ENCODE data around the gene CACHD1.

CACHD1 gene

DNA sequence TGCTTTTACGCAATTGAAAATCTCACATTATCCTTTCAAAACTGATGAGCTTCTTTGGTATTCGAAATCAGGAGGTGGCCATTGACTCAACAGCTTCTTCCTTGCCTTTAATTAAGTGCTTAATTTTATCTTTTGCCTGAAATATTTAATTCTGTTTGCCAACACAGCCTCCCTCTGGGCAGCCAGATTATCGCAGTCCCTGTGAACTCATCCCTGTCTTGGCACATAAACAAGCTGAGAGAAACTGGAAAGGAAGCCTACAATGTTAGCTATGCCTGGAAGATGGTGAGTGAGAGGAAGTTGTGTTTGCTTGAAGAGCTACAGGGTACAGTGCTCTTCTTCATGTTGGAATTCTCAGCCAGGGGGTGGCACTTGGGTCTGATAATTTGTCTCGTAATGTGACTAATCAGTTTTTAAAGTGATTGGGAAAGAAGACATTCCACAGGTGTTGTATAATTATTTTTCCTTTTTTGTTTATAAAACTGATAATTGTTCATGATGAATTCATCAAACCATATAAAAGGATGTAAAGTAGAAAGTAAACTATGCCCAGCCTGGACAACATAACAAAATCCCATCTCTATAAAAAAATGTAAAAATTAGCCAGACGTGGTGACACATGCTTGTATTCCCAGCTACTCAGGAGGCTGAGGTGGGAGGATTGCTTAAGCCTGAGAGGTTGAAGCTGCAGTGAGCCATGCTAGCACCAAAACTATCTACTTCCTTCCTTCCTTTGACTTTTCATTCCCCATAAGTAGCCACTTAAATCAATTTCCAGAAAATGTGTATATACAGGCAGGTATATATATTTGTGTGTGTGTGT, 184.8 kb downstream of the CACHD1 start:
- no peak overlapping the region for H4K91ac ChIP-seq (ENCODE audit: low read depth, low read length)
- WGBS (ENCODE audit: extremely low coverage, insufficient coverage, insufficient read length) = no CpG with 5 or more reads among the region's 5 CpGs
- no peaks in the 10 kb centered on the region for H3K79me1 ChIP-seq (ENCODE audit: low read length)
- H2AK5ac ChIP-seq (ENCODE audit: low read length) = no peak overlapping the region
- no peak overlapping the region for H4K12ac ChIP-seq (ENCODE audit: low read depth, low read length)
- H3K23ac ChIP-seq (ENCODE audit: low read length) = no peak overlapping the region
- no peak overlapping the region for H3K14ac ChIP-seq (ENCODE audit: low read length)
- H3K79me2 ChIP-seq (ENCODE audit: control insufficient read depth, insufficient read depth, low read length, poor library complexity) = no peaks in the 10 kb centered on the region
- no peak for DNase-seq
- no peak overlapping the region for H2BK120ac ChIP-seq (ENCODE audit: insufficient read depth, low read length, poor library complexity)
- no peak overlapping the region for H2BK12ac ChIP-seq (ENCODE audit: low read length)
- H3K9me3 ChIP-seq (ENCODE audit: insufficient read depth, low read depth, low read length) = no peaks in the 10 kb centered on the region
- no peaks in the 10 kb centered on the region for H3K27me3 ChIP-seq (ENCODE audit: insufficient read depth, low read length)
- no peak overlapping the region for H3K4me2 ChIP-seq (ENCODE audit: low read length)
- H3K18ac ChIP-seq (ENCODE audit: low read length) = no peak overlapping the region
- H3K9ac ChIP-seq (ENCODE audit: low read length) = no peak overlapping the region
- no peak overlapping the region for H3K27ac ChIP-seq (ENCODE audit: low read depth, low read length)
- H2BK5ac ChIP-seq (ENCODE audit: low read depth, low read length, poor library complexity) = no peak overlapping the region
- H3K4ac ChIP-seq (ENCODE audit: low read depth, low read length) = no peak overlapping the region
- no peaks in the 10 kb centered on the region for H3K4me1 ChIP-seq (ENCODE audit: control insufficient read depth in 1 of 2, insufficient read depth in 2 of 2, low read length in 2 of 2)
- H3K4me3 ChIP-seq (ENCODE audit: low read depth, low read length) = no peak overlapping the region
- no peak overlapping the region for H2AFZ ChIP-seq (ENCODE audit: insufficient read depth, low read length, poor library complexity)
- no peaks in the 10 kb centered on the region for H3K36me3 ChIP-seq (ENCODE audit: control insufficient read depth in 1 of 2, insufficient read depth in 2 of 2, low read length in 2 of 2)
- H4K8ac ChIP-seq (ENCODE audit: low read depth, low read length) = no peak overlapping the region

DNA sequence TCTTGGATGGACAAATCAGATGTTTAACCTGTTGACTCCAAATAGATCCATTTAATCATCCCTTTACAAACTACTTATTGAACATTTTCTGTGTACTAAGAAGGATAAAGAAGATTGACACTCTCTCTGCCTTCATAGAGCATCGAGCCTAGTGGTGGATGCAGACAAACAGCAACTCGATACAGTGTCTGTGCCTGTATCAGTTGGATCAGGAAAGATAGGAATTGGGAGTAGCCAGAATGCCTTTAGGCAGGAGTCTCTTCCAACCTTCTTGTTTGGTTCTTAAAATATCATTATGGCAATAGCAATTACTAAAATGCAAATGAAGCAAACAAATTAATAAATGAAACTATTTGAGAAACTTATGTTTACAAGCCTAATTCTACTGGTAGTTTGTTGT, 185.9 kb downstream of the CACHD1 start:
- no peaks in the 10 kb centered on the region for H3K36me3 ChIP-seq (ENCODE audit: control insufficient read depth in 1 of 2, insufficient read depth in 2 of 2, low read length in 2 of 2)
- H3K9ac ChIP-seq (ENCODE audit: low read length) = no peak overlapping the region
- no peak overlapping the region for H4K8ac ChIP-seq (ENCODE audit: low read depth, low read length)
- no peaks in the 10 kb centered on the region for H3K27me3 ChIP-seq (ENCODE audit: insufficient read depth, low read length)
- no peaks in the 10 kb centered on the region for H3K9me3 ChIP-seq (ENCODE audit: insufficient read depth, low read depth, low read length)
- no peak overlapping the region for H2BK120ac ChIP-seq (ENCODE audit: insufficient read depth, low read length, poor library complexity)
- no peak overlapping the region for H2BK5ac ChIP-seq (ENCODE audit: low read depth, low read length, poor library complexity)
- no peaks in the 10 kb centered on the region for H3K4me1 ChIP-seq (ENCODE audit: control insufficient read depth in 1 of 2, insufficient read depth in 2 of 2, low read length in 2 of 2)
- H3K27ac ChIP-seq (ENCODE audit: low read depth, low read length) = no peak overlapping the region
- H2AFZ ChIP-seq (ENCODE audit: insufficient read depth, low read length, poor library complexity) = no peak overlapping the region
- H3K23ac ChIP-seq (ENCODE audit: low read length) = no peak overlapping the region
- H3K18ac ChIP-seq (ENCODE audit: low read length) = no peak overlapping the region
- H3K4me3 ChIP-seq (ENCODE audit: low read depth, low read length) = no peak overlapping the region
- no peak for DNase-seq
- H3K4me2 ChIP-seq (ENCODE audit: low read length) = no peak overlapping the region
- no peak overlapping the region for H3K14ac ChIP-seq (ENCODE audit: low read length)
- H4K91ac ChIP-seq (ENCODE audit: low read depth, low read length) = no peak overlapping the region
- H3K4ac ChIP-seq (ENCODE audit: low read depth, low read length) = no peak overlapping the region
- no peak overlapping the region for H4K12ac ChIP-seq (ENCODE audit: low read depth, low read length)
- H2BK12ac ChIP-seq (ENCODE audit: low read length) = no peak overlapping the region
- H2AK5ac ChIP-seq (ENCODE audit: low read length) = no peak overlapping the region
- H3K79me2 ChIP-seq (ENCODE audit: control insufficient read depth, insufficient read depth, low read length, poor library complexity) = no peaks in the 10 kb centered on the region
- H3K79me1 ChIP-seq (ENCODE audit: low read length) = no peaks in the 10 kb centered on the region
- WGBS (ENCODE audit: extremely low coverage, insufficient coverage, insufficient read length) = no CpG with 5 or more reads among the region's 2 CpGs

DNA sequence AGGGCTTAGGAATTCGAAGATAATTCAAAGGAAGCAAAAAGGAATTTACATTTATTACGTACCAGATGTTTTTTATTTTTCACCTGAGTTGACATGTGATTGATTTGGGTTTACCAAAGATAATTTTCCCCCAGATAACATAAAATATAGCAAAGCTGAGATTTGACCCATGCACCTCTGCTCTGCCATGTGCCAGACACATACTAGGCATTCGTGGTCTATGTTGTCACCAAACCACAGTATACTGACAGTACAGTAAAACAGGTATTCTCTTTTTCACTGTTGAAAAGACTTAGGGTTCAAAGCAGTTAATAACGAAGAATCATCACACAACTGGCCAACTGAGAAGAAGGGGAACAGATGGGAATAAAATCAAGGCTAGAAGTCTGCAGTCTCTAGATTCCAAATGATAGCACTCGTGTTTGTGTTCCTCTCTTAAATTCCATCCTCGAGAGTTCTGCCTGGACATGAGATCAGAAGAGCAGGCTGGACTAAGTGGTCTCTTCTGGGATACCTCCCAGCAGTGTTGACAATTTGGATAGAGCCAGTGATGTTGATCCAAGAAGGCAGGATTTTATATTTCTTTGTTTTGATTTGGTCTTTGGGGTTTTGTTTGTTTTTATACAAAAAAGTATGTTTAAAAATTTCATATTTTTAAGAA, 189.7 kb downstream of the CACHD1 start:
- Histone ChIP-seq H3K9me3 (ENCODE audit: insufficient read depth, low read depth, low read length) (no peaks in the 10 kb centered on the region), H3K79me1 (ENCODE audit: low read length) (no peaks in the 10 kb centered on the region), H3K23ac (ENCODE audit: low read length) (no peak overlapping the region), H3K79me2 (ENCODE audit: control insufficient read depth, insufficient read depth, low read length, poor library complexity) (no peaks in the 10 kb centered on the region), H3K36me3 (ENCODE audit: control insufficient read depth in 1 of 2, insufficient read depth in 2 of 2, low read length in 2 of 2) (no peaks in the 10 kb centered on the region), H3K18ac (ENCODE audit: low read length) (no peak overlapping the region), H3K14ac (ENCODE audit: low read length) (no peak overlapping the region), H3K9ac (ENCODE audit: low read length) (no peak overlapping the region), H4K12ac (ENCODE audit: low read depth, low read length) (no peak overlapping the region), H2BK120ac (ENCODE audit: insufficient read depth, low read length, poor library complexity) (no peak overlapping the region), H3K27me3 (ENCODE audit: insufficient read depth, low read length) (no peaks in the 10 kb centered on the region), H4K91ac (ENCODE audit: low read depth, low read length) (no peak overlapping the region), H3K4me3 (ENCODE audit: low read depth, low read length) (no peak overlapping the region), H3K4ac (ENCODE audit: low read depth, low read length) (no peak overlapping the region), H2BK5ac (ENCODE audit: low read depth, low read length, poor library complexity) (no peak overlapping the region), H2AFZ (ENCODE audit: insufficient read depth, low read length, poor library complexity) (no peak overlapping the region), H3K4me1 (ENCODE audit: control insufficient read depth in 1 of 2, insufficient read depth in 2 of 2, low read length in 2 of 2) (no peaks in the 10 kb centered on the region), H2BK12ac (ENCODE audit: low read length) (no peak overlapping the region), H3K4me2 (ENCODE audit: low read length) (no peak overlapping the region), H2AK5ac (ENCODE audit: low read length) (no peak overlapping the region), H4K8ac (ENCODE audit: low read depth, low read length) (no peak overlapping the region), H3K27ac (ENCODE audit: low read depth, low read length) (no peak overlapping the region)
- no peak for DNase-seq
- no CpG with 5 or more reads among the region's 6 CpGs for whole genome bisulfite sequencing (ENCODE audit: extremely low coverage, insufficient coverage, insufficient read length)

DNA sequence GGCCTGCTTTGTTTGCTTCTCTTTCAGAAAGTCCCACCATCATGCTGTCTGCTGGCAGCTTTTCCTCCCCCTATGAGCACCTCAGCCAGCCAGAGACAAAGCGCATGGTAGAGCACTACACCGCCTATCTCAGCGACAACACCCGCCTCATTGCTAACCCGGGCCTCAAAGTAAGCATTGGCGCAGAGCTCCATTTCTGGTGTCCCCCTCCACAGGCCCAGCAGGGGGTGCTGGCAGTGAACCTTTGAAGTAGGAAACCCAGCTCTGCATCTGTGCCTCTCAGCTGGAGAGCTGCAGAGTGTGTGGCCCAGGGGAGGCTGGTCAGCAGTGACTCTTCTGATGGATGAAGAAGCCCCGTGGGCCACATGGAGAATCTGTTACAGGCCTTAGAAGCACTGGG, 193.7 kb downstream of the CACHD1 start:
- H2AK5ac ChIP-seq (ENCODE audit: low read length) = no peak overlapping the region
- no CpG with 5 or more reads among the region's 7 CpGs for WGBS (ENCODE audit: extremely low coverage, insufficient coverage, insufficient read length)
- no peak overlapping the region for H3K4ac ChIP-seq (ENCODE audit: low read depth, low read length)
- H3K79me2 ChIP-seq (ENCODE audit: control insufficient read depth, insufficient read depth, low read length, poor library complexity) = no peaks in the 10 kb centered on the region
- no peak overlapping the region for H3K4me3 ChIP-seq (ENCODE audit: low read depth, low read length)
- no peak overlapping the region for H2BK12ac ChIP-seq (ENCODE audit: low read length)
- no peak for DNase-seq
- H3K14ac ChIP-seq (ENCODE audit: low read length) = no peak overlapping the region
- H3K9ac ChIP-seq (ENCODE audit: low read length) = no peak overlapping the region
- H3K9me3 ChIP-seq (ENCODE audit: insufficient read depth, low read depth, low read length) = no peaks in the 10 kb centered on the region
- no peak overlapping the region for H3K4me2 ChIP-seq (ENCODE audit: low read length)
- no peak overlapping the region for H2AFZ ChIP-seq (ENCODE audit: insufficient read depth, low read length, poor library complexity)
- no peak overlapping the region for H3K23ac ChIP-seq (ENCODE audit: low read length)
- H2BK5ac ChIP-seq (ENCODE audit: low read depth, low read length, poor library complexity) = no peak overlapping the region
- no peaks in the 10 kb centered on the region for H3K27me3 ChIP-seq (ENCODE audit: insufficient read depth, low read length)
- no peak overlapping the region for H4K12ac ChIP-seq (ENCODE audit: low read depth, low read length)
- no peak overlapping the region for H4K8ac ChIP-seq (ENCODE audit: low read depth, low read length)
- no peaks in the 10 kb centered on the region for H3K4me1 ChIP-seq (ENCODE audit: control insufficient read depth in 1 of 2, insufficient read depth in 2 of 2, low read length in 2 of 2)
- H3K27ac ChIP-seq (ENCODE audit: low read depth, low read length) = no peak overlapping the region
- H3K36me3 ChIP-seq (ENCODE audit: control insufficient read depth in 1 of 2, insufficient read depth in 2 of 2, low read length in 2 of 2) = no peaks in the 10 kb centered on the region
- H3K18ac ChIP-seq (ENCODE audit: low read length) = no peak overlapping the region
- no peak overlapping the region for H4K91ac ChIP-seq (ENCODE audit: low read depth, low read length)
- H2BK120ac ChIP-seq (ENCODE audit: insufficient read depth, low read length, poor library complexity) = no peak overlapping the region
- no peaks in the 10 kb centered on the region for H3K79me1 ChIP-seq (ENCODE audit: low read length)

Measured in trophoblast cell (in vitro differentiated cells and primary cell).